Neutrophil (primary cell): ENCODE results near the gene PTAR1.

Source experiments
- H3K27ac ChIP-seq: fragments of 200-600 bp; sonication (generic); 2 replicates; pipeline ENCODE4 v1.5.1; 2016; ENCODE audit warnings: mild to moderate bottlenecking, moderate library complexity
- H3K27me3 ChIP-seq: fragments of 200-600 bp; sonication (generic); 2 replicates; pipeline ENCODE4 v1.6.0; 2016; ENCODE audit warnings: mild to moderate bottlenecking
- H3K36me3 ChIP-seq: fragments of 200-600 bp; sonication (generic); 2 replicates; pipeline ENCODE4 v1.5.1; 2017
- H3K4me1 ChIP-seq, 2 experiments: fragments of 200-600 bp in 1 of 2; sonication (generic) in 1 of 2; 1 replicate in 1 of 2; 2 replicates in 1 of 2; pipeline versions ENCODE4 v1.5.1 to v1.6.1; 2013 to 2016; ENCODE audit warnings: low read depth in 1 of 2, low read length in 1 of 2, mild to moderate bottlenecking in 1 of 2, moderate library complexity in 1 of 2; ENCODE audit not compliant: control insufficient read depth in 1 of 2, insufficient read depth in 1 of 2
- H3K4me3 ChIP-seq, 2 experiments: fragments of 200-600 bp in 1 of 2; sonication (generic) in 1 of 2; 1 replicate in 1 of 2; 2 replicates in 1 of 2; pipeline ENCODE4 v1.5.1; 2013 to 2016; ENCODE audit warnings: low read depth in 1 of 2, low read length in 1 of 2, mild to moderate bottlenecking in 1 of 2, moderate library complexity in 1 of 2
- H3K9me3 ChIP-seq: fragments of 200-600 bp; sonication (generic); 2 replicates; pipeline ENCODE4 v1.5.1; 2016
- TF ChIP-seq, protein P1 (sequence below): fragments of 200-600 bp; sonication (generic); IDR thresholded peaks from 2 replicates; pipeline ENCODE4 v1.5.1; 2016; ENCODE audit warnings: antibody characterized with exemption

Gene PTAR1

DNA sequence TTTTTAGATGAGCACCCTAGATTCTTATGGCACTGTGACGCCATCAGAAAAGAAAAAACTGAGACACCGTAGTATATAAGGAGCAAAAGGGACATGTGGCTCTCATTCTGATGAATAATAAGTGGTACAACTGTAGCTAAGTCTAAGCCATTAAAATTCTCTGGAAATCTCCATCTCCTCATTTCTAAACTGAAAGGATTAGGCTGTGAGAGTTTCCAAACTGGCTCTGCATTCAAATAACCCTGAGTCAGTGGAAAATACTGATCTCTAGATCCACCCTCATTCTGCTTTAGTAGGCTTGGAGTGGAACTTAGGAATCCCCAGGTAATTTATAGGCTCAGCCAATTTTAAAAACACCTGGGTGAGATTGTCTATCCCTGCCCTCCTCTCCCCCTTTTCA lies 28.5 kb downstream of the PTAR1 start:
- Histone ChIP-seq H3K36me3 (peaks cover 67% of the 10 kb centered on the region), H3K4me1 (no peaks in the 10 kb centered on the region), H3K27me3 (no peaks in the 10 kb centered on the region), H3K9me3 (no peaks in the 10 kb centered on the region), H3K4me3 (no peak overlapping the region), H3K27ac (no peak overlapping the region)
- TF ChIP-seq, protein P1, sequence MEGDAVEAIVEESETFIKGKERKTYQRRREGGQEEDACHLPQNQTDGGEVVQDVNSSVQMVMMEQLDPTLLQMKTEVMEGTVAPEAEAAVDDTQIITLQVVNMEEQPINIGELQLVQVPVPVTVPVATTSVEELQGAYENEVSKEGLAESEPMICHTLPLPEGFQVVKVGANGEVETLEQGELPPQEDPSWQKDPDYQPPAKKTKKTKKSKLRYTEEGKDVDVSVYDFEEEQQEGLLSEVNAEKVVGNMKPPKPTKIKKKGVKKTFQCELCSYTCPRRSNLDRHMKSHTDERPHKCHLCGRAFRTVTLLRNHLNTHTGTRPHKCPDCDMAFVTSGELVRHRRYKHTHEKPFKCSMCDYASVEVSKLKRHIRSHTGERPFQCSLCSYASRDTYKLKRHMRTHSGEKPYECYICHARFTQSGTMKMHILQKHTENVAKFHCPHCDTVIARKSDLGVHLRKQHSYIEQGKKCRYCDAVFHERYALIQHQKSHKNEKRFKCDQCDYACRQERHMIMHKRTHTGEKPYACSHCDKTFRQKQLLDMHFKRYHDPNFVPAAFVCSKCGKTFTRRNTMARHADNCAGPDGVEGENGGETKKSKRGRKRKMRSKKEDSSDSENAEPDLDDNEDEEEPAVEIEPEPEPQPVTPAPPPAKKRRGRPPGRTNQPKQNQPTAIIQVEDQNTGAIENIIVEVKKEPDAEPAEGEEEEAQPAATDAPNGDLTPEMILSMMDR = no peak

DNA sequence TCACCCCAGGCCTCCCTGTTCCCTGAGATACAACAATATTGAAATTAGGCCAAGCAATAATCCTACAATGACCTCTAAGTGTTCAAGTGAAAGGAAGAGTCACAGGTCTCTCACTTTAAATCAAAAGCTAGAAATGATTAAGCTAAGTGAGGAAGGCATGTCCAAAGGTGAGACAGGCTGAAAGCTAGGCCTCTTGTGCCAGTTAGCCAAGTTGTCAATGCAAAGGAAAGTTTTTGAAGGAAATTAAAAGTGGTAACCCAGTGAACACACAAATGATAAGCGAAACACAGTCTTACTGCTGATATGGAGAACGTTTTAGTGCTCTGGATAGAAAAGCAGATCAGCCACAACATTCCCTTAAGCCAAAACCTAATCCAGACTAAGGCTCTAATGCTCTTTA lies 39.8 kb downstream of the PTAR1 start:
- peaks cover 74% of the 10 kb centered on the region for H3K36me3 ChIP-seq
- peaks cover 8 to 30% of the 10 kb centered on the region in 2 experiments for H3K4me1 ChIP-seq
- TF ChIP-seq, protein P1 = no peak
- H3K9me3 ChIP-seq = no peaks in the 10 kb centered on the region
- no peak overlapping the region for H3K4me3 ChIP-seq
- H3K27ac ChIP-seq = no peak overlapping the region
- no peaks in the 10 kb centered on the region for H3K27me3 ChIP-seq

DNA sequence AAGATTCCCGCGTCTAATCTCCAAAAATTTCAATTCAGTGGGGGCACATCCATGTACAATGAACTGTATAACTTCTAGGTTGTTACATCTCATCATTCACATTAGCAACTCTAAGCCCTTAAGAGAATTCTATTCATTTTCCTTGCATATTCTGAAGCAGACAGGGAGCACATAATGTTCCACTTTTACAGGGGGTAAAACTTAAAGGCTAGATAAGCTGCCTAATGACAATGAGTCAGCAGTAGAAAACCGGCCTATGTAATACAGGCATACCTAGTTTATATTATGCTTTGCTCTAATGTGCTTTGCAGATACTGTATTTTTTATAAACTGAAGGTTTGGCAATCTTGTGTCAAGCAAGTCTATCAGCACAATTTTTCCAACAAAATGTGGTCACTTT lies 40.4 kb downstream of the PTAR1 start:
- Histone ChIP-seq H3K4me1 (peaks cover 8 to 30% of the 10 kb centered on the region in 2 experiments), H3K36me3 (peaks cover 73% of the 10 kb centered on the region)
- TF ChIP-seq, protein P1 = no peak

DNA sequence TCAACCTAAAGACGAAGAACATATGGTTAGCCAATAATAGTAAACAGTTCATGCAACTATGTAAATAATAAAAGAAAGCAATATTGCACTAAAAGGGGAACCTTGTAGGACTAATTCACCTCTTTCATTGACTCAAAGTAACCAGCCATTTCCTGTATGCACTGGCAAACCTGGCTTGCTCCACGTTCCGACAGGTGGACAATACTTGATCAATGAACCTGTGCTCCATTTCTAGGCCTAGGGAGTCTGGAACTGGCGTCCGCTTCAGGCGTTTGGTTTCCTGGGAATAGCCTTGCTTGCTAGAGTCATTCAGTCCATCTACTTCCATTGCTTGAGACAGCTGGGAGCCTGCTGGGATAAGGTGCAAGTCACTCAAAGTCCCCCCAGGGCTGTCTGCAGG lies 41.6 kb downstream of the PTAR1 start:
- Histone ChIP-seq H3K27ac (no peak overlapping the region), H3K27me3 (no peaks in the 10 kb centered on the region), H3K9me3 (no peaks in the 10 kb centered on the region), H3K36me3 (peaks cover 79% of the 10 kb centered on the region), H3K4me1 (peaks cover 7 to 24% of the 10 kb centered on the region in 2 experiments), H3K4me3 (no peak overlapping the region)
- TF ChIP-seq, protein P1 = no peak

More for the DNA sequence above, 40.4 kb downstream of the PTAR1 start:
- H3K27ac ChIP-seq = no peak overlapping the region
- no peaks in the 10 kb centered on the region for H3K27me3 ChIP-seq
- no peaks in the 10 kb centered on the region for H3K9me3 ChIP-seq
- H3K4me3 ChIP-seq = no peak overlapping the region

DNA sequence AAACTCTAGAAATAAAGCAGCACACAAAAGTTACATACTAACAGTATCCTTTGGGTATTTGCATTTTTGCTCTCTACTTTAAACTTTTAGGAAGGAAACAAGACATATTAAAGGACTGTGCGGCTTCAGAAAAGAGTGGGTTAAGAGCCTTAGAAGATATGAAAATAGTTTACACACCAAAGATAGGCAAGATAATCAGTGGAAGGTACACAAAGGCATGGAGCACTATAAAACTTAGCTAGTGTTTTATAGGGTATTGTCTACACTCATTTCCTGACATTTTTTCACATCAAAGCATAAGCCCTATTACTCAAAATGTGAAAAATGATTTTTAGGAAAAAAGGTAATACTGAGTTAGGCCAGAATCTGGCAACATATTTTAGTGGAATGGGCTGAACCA lies 44.0 kb downstream of the PTAR1 start:
- H3K9me3 ChIP-seq = no peaks in the 10 kb centered on the region
- H3K27me3 ChIP-seq = no peaks in the 10 kb centered on the region
- H3K27ac ChIP-seq = no peak overlapping the region
- H3K4me3 ChIP-seq = no peak overlapping the region
- peaks cover 0 to 4% of the 10 kb centered on the region in 2 experiments for H3K4me1 ChIP-seq
- H3K36me3 ChIP-seq = peaks cover 77% of the 10 kb centered on the region
- TF ChIP-seq, protein P1 = no peak

DNA sequence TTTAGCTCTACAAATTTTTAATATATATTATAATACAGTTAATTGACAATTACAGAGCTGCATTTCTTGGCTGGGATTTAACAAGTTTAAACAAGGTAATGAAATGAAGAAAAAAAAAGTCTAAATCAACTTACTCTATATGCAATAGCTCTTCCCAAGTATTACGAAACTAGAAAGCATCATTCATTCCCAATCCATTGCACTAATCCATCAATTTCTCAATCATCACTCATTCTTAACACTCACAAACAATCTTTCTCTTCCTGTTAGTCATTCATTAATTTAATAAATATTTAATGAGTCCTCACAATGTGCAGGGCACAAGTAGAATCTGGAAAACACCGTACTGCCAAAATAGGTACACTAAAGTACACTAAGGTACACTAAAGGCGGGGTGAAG lies 44.7 kb downstream of the PTAR1 start:
- TF ChIP-seq, protein P1 = no peak
- no peaks in the 10 kb centered on the region for H3K27me3 ChIP-seq
- H3K4me1 ChIP-seq = no peaks in the 10 kb centered on the region
- no peak overlapping the region for H3K27ac ChIP-seq
- no peak overlapping the region for H3K4me3 ChIP-seq
- H3K36me3 ChIP-seq = peaks cover 76% of the 10 kb centered on the region
- no peaks in the 10 kb centered on the region for H3K9me3 ChIP-seq
